Loucy (cell line): ENCODE data around the gene DGKQ.

Experiments used
- H2AFZ ChIP-seq: fragments of 200-600 bp; sonication (generic); 2 replicates; pipeline ENCODE4 v1.6.0; 2016; ENCODE audit warnings: antibody characterized with exemption, mild to moderate bottlenecking, low read length, moderate library complexity
- H3F3A ChIP-seq: fragments of 200-600 bp; 2 replicates; pipeline ENCODE4 v1.6.0; 2016; ENCODE audit warnings: antibody characterized with exemption, low read depth, mild to moderate bottlenecking
- H3K27me3 ChIP-seq: fragments of 200-600 bp; sonication (generic); 2 replicates; pipeline ENCODE4 v1.6.1; 2014; ENCODE audit warnings: low read length, mild to moderate bottlenecking; ENCODE audit not compliant: insufficient read depth, poor library complexity, severe bottlenecking
- H3K36me3 ChIP-seq: fragments of 200-600 bp; sonication (generic); 2 replicates; pipeline ENCODE4 v1.6.1; 2016; ENCODE audit warnings: low read length; ENCODE audit not compliant: insufficient read depth
- H3K4me1 ChIP-seq: fragments of 200-600 bp; sonication (generic); 2 replicates; pipeline ENCODE4 v1.5.1; 2014; ENCODE audit warnings: low read length, mild to moderate bottlenecking; ENCODE audit not compliant: insufficient read depth, poor library complexity, severe bottlenecking
- H3K4me2 ChIP-seq: fragments of 200-600 bp; sonication (generic); 2 replicates; pipeline ENCODE4 v1.6.0; 2014; ENCODE audit warnings: antibody characterized with exemption, low read length, low read depth, mild to moderate bottlenecking; ENCODE audit not compliant: poor library complexity, severe bottlenecking
- H3K4me3 ChIP-seq: fragments of 200-600 bp; sonication (generic); 2 replicates; pipeline ENCODE4 v1.5.1; 2014; ENCODE audit warnings: low read length, mild to moderate bottlenecking, mixed read lengths; ENCODE audit not compliant: poor library complexity, severe bottlenecking
- H3K79me2 ChIP-seq: fragments of 200-600 bp; sonication (generic); 2 replicates; pipeline ENCODE4 v1.6.1; 2014; ENCODE audit warnings: low read length; ENCODE audit not compliant: insufficient read depth
- H3K9ac ChIP-seq: fragments of 200-600 bp; sonication (generic); 2 replicates; pipeline ENCODE4 v1.6.0; 2014; ENCODE audit warnings: mild to moderate bottlenecking, low read depth, low read length, moderate library complexity; ENCODE audit not compliant: poor library complexity, severe bottlenecking
- H3K9me2 ChIP-seq: fragments of 200-600 bp; sonication (generic); replicated peaks from 2 replicates; pipeline ENCODE4 v1.6.1; 2016; ENCODE audit warnings: low read depth, low read length, mixed read lengths
- H3K9me3 ChIP-seq: fragments of 200-600 bp; sonication (generic); 2 replicates; pipeline ENCODE4 v1.6.1; 2014; ENCODE audit warnings: mild to moderate bottlenecking, antibody characterized with exemption, low read length, low read depth; ENCODE audit not compliant: insufficient read depth
- H4K20me1 ChIP-seq: fragments of 200-600 bp; sonication (generic); 2 replicates; pipeline ENCODE4 v1.6.0; 2014; ENCODE audit warnings: antibody characterized with exemption, low read length, mild to moderate bottlenecking; ENCODE audit not compliant: insufficient read depth, poor library complexity, severe bottlenecking
- CTCF ChIP-seq: fragments of 200-600 bp; sonication (generic); conservative IDR thresholded peaks from 2 replicates; pipeline ENCODE4 v1.5.1; 2014; ENCODE audit warnings: mild to moderate bottlenecking, antibody characterized with exemption, low read length
- EZH2phosphoT487 ChIP-seq: fragments of 200-600 bp; IDR thresholded peaks from 2 replicates; pipeline ENCODE4 v1.6.1; 2018; ENCODE audit warnings: antibody characterized with exemption, mild to moderate bottlenecking, moderate library complexity, borderline replicate concordance

Gene DGKQ

GRCh38 chr4:1015746-1016145 lies 42.4 kb upstream of the DGKQ start:
- peaks cover 22% of the 10 kb centered on the region for H4K20me1 ChIP-seq
- no peak overlapping the region for H3K4me3 ChIP-seq
- peaks cover 17% of the 10 kb centered on the region; the same call in 1 of the 2 replicates for H3K79me2 ChIP-seq
- H3K27me3 ChIP-seq, result no peaks in the 10 kb centered on the region
- no peak overlapping the region for H3K9ac ChIP-seq
- TF ChIP-seq CTCF (no peak), EZH2phosphoT487 (no peak)
- H3K9me3 ChIP-seq, result no peaks in the 10 kb centered on the region
- H3F3A ChIP-seq, result no peaks in the 10 kb centered on the region
- H3K4me1 ChIP-seq, result peaks cover 14% of the 10 kb centered on the region
- no peak overlapping the region for H3K4me2 ChIP-seq
- H3K36me3 ChIP-seq, result no peaks in the 10 kb centered on the region
- H2AFZ ChIP-seq, result no peak overlapping the region
- no peaks in the 10 kb centered on the region for H3K9me2 ChIP-seq

GRCh38 chr4:1015179-1015578 lies 41.8 kb upstream of the DGKQ start:
- no peak for TF ChIP-seq CTCF
- no peak for TF ChIP-seq EZH2phosphoT487
- Histone ChIP-seq H4K20me1 (peaks cover 22% of the 10 kb centered on the region), H3K9me2 (no peaks in the 10 kb centered on the region), H3K36me3 (no peaks in the 10 kb centered on the region), H3F3A (no peaks in the 10 kb centered on the region), H3K9me3 (no peaks in the 10 kb centered on the region), H2AFZ (no peak overlapping the region), H3K4me1 (peaks cover 17% of the 10 kb centered on the region), H3K79me2 (peaks cover 17% of the 10 kb centered on the region; the same call in 1 of the 2 replicates), H3K27me3 (no peaks in the 10 kb centered on the region), H3K4me3 (no peak overlapping the region), H3K9ac (no peak overlapping the region), H3K4me2 (no peak overlapping the region)

- H3K9me3 ChIP-seq, result no peaks in the 10 kb centered on the region
- no peak overlapping the region for H3K9ac ChIP-seq
- H3K36me3 ChIP-seq, result no peaks in the 10 kb centered on the region
- TF ChIP-seq CTCF, result no peak
- no peak for TF ChIP-seq EZH2phosphoT487
- H2AFZ ChIP-seq, result no peak overlapping the region
- no peak overlapping the region for H3K4me2 ChIP-seq
- peaks cover 21% of the 10 kb centered on the region for H3K4me1 ChIP-seq
- H3F3A ChIP-seq, result no peaks in the 10 kb centered on the region
- no peak overlapping the region for H3K4me3 ChIP-seq
- H3K27me3 ChIP-seq, result no peaks in the 10 kb centered on the region
- H3K9me2 ChIP-seq, result no peaks in the 10 kb centered on the region
- peaks cover 17% of the 10 kb centered on the region; the same call in 1 of the 2 replicates for H3K79me2 ChIP-seq
- peaks cover 26% of the 10 kb centered on the region for H4K20me1 ChIP-seq
These were observed 41.2 kb upstream of the DGKQ start for GRCh38 chr4:1014291-1015167.
